Right atrium auricular region (tissue), 2 donors: ENCODE results near the gene LCOR. TPM values are rescaled to one million over a fixed set of nuclear protein-coding genes. Genes with fewer than 3 reads are reported as not detected.

Source experiments
- DNase-seq: peaks from one replicate; pipeline ENCODE4 v3.0.0-alpha.2; 2019; ENCODE audit warnings: low spot score
- H3K27ac ChIP-seq, 2 donors: fragments of 200-600 bp; sonication (generic); 1 replicate in 1 of 2; 2 replicates in 1 of 2; pipeline ENCODE4 v1.5.1; 2016 to 2019
- H3K27me3 ChIP-seq, 2 donors: fragments of 200-600 bp; sonication (generic); one replicate each; pipeline versions ENCODE4 v1.5.1 to v1.6.0; 2017 to 2019
- H3K36me3 ChIP-seq: fragments of 200-600 bp; sonication (generic); one replicate; pipeline ENCODE4 v1.5.1; 2016
- H3K4me1 ChIP-seq, 2 donors: fragments of 200-600 bp; sonication (generic); one replicate each; pipeline versions ENCODE4 v1.5.1 to v1.6.0; 2017 to 2019
- H3K4me3 ChIP-seq, 2 donors: fragments of 200-600 bp; sonication (generic); 1 replicate in 1 of 2; 2 replicates in 1 of 2; pipeline ENCODE4 v1.5.1; 2017 to 2019; ENCODE audit warnings: mild to moderate bottlenecking in 1 of 2, moderate library complexity in 1 of 2
- H3K9me3 ChIP-seq, 2 donors: fragments of 200-600 bp; sonication (generic); one replicate each; pipeline ENCODE4 v1.5.1; 2019
- total RNA-seq, 2 donors: library from RNA; depleted of rRNA; stranded (reverse); fragments of >200 nt; gene quantifications; one replicate each; pipeline ENCODE4 v1.1.0, GENCODE V29; 2016
- TF ChIP-seq, protein P1 (sequence below), 2 donors: fragments of 200-600 bp; sonication (generic); IDR thresholded peaks; one replicate each; pipeline ENCODE4 v1.5.1; 2019; ENCODE audit warnings: antibody characterized with exemption in 2 of 2

Gene LCOR
- total RNA-seq, 2 donors from 2014 or later = 10.2 to 12.2 TPM

DNA sequence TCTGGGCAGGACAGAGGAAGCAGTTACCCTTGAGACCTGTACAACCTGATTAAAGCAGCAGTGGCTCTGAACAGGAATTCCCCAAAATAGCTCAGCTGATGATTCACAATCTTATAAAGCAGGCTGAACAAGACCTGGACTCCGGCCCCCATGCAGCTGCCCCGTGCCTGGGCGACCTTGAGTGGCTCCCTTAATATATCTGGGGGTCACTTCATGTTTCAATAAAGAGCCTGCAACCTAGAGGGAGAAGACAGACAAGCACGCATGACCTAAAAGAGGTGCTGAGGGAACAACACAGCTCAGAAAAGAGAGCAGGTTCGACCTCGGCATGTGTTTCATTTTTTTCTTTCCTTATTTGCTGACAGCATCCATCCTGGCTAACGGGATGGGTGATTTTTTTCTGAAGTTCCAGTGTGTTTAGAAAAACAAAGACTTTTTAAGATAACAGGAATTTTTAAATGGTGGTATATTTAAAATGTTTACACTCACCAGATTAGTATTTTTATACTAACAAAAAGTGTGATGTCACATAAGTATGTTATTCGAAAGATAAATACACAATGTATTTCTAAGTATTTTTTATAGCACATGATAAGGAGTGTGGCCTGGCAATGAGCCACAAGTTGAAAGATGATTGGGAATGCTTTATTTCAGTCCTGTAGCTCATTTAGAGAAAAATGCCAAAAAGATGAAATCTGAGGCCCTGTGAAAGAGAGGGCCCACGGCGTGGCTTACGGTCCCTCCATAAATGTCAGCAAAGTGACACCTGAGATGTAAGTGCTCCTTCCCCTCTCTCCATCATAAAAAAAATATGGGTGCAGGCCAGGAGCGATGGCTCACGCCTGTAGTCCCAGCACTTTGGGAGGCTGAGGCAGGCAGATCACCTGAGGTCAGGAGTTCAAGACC, 192.3 kb downstream of the LCOR start:
- no peak overlapping the region for H3K4me3 ChIP-seq
- no peak for DNase-seq

DNA sequence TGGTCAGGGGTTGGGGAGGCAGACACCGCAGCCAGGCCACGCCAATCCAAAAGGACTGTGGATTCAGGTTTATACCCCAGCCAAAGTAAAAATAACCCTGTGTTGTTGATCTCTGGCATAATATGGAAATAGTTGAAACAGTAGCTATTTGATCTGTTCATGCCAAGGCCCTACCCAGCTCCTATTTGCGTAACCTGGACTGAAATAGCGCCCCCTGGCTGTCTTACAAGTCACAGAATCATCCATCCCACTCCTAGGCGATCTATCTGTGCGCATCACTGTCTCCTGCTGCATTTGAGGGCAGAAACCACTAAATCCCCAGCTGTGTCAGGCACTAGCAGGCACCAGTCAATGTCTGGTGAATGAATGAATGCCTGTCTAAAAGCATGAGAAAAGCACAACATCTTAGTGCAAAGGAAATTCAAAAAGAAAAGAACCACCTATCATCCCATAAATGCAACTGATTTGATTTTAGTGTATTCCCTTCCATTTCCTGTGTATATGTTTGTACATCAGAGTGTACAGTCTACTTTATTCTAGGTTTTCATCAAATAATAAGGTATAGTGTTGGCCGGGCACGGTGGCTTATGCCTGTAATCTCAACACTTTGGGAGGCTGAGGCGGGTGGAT, 193.6 kb downstream of the LCOR start:
- TF ChIP-seq, protein P1, sequence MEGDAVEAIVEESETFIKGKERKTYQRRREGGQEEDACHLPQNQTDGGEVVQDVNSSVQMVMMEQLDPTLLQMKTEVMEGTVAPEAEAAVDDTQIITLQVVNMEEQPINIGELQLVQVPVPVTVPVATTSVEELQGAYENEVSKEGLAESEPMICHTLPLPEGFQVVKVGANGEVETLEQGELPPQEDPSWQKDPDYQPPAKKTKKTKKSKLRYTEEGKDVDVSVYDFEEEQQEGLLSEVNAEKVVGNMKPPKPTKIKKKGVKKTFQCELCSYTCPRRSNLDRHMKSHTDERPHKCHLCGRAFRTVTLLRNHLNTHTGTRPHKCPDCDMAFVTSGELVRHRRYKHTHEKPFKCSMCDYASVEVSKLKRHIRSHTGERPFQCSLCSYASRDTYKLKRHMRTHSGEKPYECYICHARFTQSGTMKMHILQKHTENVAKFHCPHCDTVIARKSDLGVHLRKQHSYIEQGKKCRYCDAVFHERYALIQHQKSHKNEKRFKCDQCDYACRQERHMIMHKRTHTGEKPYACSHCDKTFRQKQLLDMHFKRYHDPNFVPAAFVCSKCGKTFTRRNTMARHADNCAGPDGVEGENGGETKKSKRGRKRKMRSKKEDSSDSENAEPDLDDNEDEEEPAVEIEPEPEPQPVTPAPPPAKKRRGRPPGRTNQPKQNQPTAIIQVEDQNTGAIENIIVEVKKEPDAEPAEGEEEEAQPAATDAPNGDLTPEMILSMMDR (IDR thresholded peaks at IDR 0.05) = peak; percentile 59 to 71
- peaks cover 0 to 13% of the 10 kb centered on the region in 2 donors for H3K4me1 ChIP-seq
- no peaks in the 10 kb centered on the region for H3K36me3 ChIP-seq
- no peaks in the 10 kb centered on the region for H3K9me3 ChIP-seq
- peak; percentile 66 for DNase-seq
- no peaks in the 10 kb centered on the region for H3K27me3 ChIP-seq
- H3K4me3 ChIP-seq = no peak overlapping the region
- H3K27ac ChIP-seq = no peak overlapping the region

More for the DNA sequence above, 192.3 kb downstream of the LCOR start:
- no peaks in the 10 kb centered on the region for H3K27me3 ChIP-seq
- no peaks in the 10 kb centered on the region for H3K9me3 ChIP-seq
- H3K4me1 ChIP-seq = peaks cover 0 to 19% of the 10 kb centered on the region in 2 donors
- H3K36me3 ChIP-seq = no peaks in the 10 kb centered on the region
- TF ChIP-seq, protein P1 (IDR thresholded peaks at IDR 0.05) = no peak
- peak overlapping the region; percentile 65 to 66 for H3K27ac ChIP-seq

DNA sequence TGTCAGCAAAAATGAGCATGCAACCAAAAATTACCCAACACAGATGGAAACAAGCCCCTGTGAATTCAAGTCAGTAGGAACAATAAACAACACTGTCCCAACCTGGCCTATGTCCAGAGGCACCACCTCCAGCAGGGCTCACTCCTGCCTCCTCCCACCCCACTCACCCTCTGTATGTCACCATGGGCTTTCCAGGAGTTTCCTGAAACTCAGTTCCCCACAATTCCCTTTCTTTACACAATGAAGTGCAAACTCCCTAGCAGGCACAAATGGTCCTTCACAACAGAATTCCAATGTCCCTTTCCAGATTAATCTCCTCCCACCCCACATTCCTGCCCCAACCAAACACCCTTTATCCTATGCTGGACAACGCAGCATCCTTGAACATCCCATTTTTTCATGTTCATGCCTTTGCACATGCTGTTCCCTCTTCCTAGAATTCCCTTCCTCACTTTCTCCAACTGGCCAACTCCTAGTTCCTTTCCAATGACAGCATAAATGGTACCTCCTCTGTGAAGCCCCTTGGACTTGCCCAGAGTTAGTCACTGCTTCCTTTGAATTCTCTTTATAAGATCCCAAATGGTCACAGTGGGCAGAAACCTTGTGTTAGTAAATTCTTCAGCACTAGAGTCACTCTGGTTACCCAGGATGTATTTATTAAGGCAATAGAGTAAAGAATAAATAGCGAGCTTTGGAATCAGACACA, 196.2 kb downstream of the LCOR start:
- DNase-seq = no peak
- TF ChIP-seq, protein P1 (IDR thresholded peaks at IDR 0.05) = no peak

DNA sequence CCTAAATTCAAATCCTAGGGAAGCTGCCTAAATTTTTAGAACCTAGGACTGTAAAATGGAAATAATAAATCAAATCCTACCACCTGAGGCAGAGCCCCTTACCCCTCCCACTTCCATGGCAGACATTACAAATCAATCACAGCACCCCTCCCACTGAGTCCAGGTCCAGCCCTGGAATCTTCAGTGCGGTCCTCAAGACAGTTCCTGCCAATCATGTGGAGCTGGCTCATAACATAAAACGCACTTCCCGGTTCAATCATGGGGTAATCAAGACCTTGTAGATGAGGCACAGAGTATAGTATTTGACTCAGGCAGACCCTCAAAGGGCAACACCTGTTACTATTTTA, 196.7 kb downstream of the LCOR start:
- Histone ChIP-seq H3K9me3 (no peaks in the 10 kb centered on the region), H3K4me1 (peaks cover 0 to 10% of the 10 kb centered on the region in 2 donors), H3K36me3 (no peaks in the 10 kb centered on the region), H3K27me3 (no peaks in the 10 kb centered on the region), H3K4me3 (no peak overlapping the region), H3K27ac (no peak overlapping the region)
- TF ChIP-seq, protein P1 (IDR thresholded peaks at IDR 0.05) = no peak
- no peak for DNase-seq

More for the DNA sequence above, 196.2 kb downstream of the LCOR start:
- H3K27me3 ChIP-seq = no peaks in the 10 kb centered on the region
- no peak overlapping the region for H3K27ac ChIP-seq
- H3K4me3 ChIP-seq = no peak overlapping the region
- no peaks in the 10 kb centered on the region for H3K9me3 ChIP-seq
- H3K4me1 ChIP-seq = peaks cover 0 to 13% of the 10 kb centered on the region in 2 donors
- H3K36me3 ChIP-seq = no peaks in the 10 kb centered on the region

- no peaks in the 10 kb centered on the region for H3K27me3 ChIP-seq
- no peak for DNase-seq
- TF ChIP-seq, protein P1 (IDR thresholded peaks at IDR 0.05) = no peak
These were observed 197.2 kb downstream of the LCOR start for GRCh38 chr10:97029271-97029670.

More at GRCh38 chr10:97029271-97029670, 197.2 kb downstream of the LCOR start:
- Histone ChIP-seq H3K4me3 (no peak overlapping the region), H3K4me1 (peaks cover 0 to 5% of the 10 kb centered on the region in 2 donors), H3K27ac (no peak overlapping the region), H3K36me3 (no peaks in the 10 kb centered on the region), H3K9me3 (no peaks in the 10 kb centered on the region)
